H9 (cell line): ENCODE measurements around the gene NDUFB11. TPM values are rescaled to one million over a fixed set of nuclear protein-coding genes. Genes with fewer than 3 reads are reported as not detected.

Experiments
- DNase-seq: peaks from one replicate; pipeline ENCODE4 v3.0.0-alpha.2; 2017
- H2AFZ ChIP-seq: one replicate; pipeline ENCODE4 v1.6.1; 2013; ENCODE audit warnings: mild to moderate bottlenecking, low read length, control low read depth, moderate library complexity
- H2AK5ac ChIP-seq: 2 replicates; pipeline ENCODE4 v1.6.1; 2013; ENCODE audit warnings: low read length, control low read depth, mixed read lengths; ENCODE audit not compliant: insufficient read length
- H2BK120ac ChIP-seq: one replicate; pipeline ENCODE4 v1.6.1; 2013; ENCODE audit warnings: low read depth, mild to moderate bottlenecking, low read length, control low read depth, inconsistent platforms; ENCODE audit not compliant: poor library complexity, severe bottlenecking
- H2BK12ac ChIP-seq: 2 replicates; pipeline ENCODE4 v1.6.1; 2013; ENCODE audit warnings: low read length, control low read depth, mixed read lengths, low read depth; ENCODE audit not compliant: insufficient read length
- H2BK15ac ChIP-seq: 2 replicates; pipeline ENCODE4 v1.6.1; 2013; ENCODE audit warnings: low read depth, low read length, control low read depth
- H2BK20ac ChIP-seq: one replicate; pipeline ENCODE4 v1.6.1; 2013; ENCODE audit warnings: low read depth, mild to moderate bottlenecking, low read length, control low read depth, inconsistent platforms; ENCODE audit not compliant: poor library complexity, severe bottlenecking
- H2BK5ac ChIP-seq: 2 replicates; pipeline ENCODE4 v1.6.1; 2013; ENCODE audit warnings: low read length, control low read depth, mixed read lengths; ENCODE audit not compliant: insufficient read length
- H3K14ac ChIP-seq: 2 replicates; pipeline ENCODE4 v1.6.1; 2013; ENCODE audit warnings: low read length, control low read depth; ENCODE audit not compliant: insufficient read depth
- H3K18ac ChIP-seq: 2 replicates; pipeline ENCODE4 v1.6.1; 2013; ENCODE audit warnings: low read depth, mild to moderate bottlenecking, mixed read lengths, low read length, control low read depth; ENCODE audit not compliant: insufficient read length
- H3K23ac ChIP-seq: 2 replicates; pipeline ENCODE4 v1.6.1; 2013; ENCODE audit warnings: low read length, control low read depth, mixed read lengths, low read depth; ENCODE audit not compliant: insufficient read length
- H3K23me2 ChIP-seq: 2 replicates; pipeline ENCODE4 v1.6.1; 2013; ENCODE audit warnings: low read depth, mild to moderate bottlenecking, mixed read lengths, low read length, control low read depth; ENCODE audit not compliant: insufficient read length, poor library complexity, severe bottlenecking
- H3K27ac ChIP-seq: 2 replicates; pipeline ENCODE4 v1.5.1; 2013; ENCODE audit warnings: low read length, control low read depth, mixed read lengths, low read depth; ENCODE audit not compliant: insufficient read length
- H3K27me3 ChIP-seq: 2 replicates; pipeline ENCODE4 v1.6.1; 2013; ENCODE audit warnings: low read length, control low read depth, inconsistent platforms; ENCODE audit not compliant: insufficient read depth
- H3K4ac ChIP-seq: 2 replicates; pipeline ENCODE4 v1.6.1; 2013; ENCODE audit warnings: low read depth, mild to moderate bottlenecking, control low read depth, inconsistent platforms, low read length, moderate library complexity
- H3K4me1 ChIP-seq: 2 replicates; pipeline ENCODE4 v1.6.1; 2013; ENCODE audit warnings: low read length, control low read depth, inconsistent platforms; ENCODE audit not compliant: insufficient read depth
- H3K4me2 ChIP-seq: 2 replicates; pipeline ENCODE4 v1.6.1; 2013; ENCODE audit warnings: low read length, control low read depth, mixed read lengths; ENCODE audit not compliant: insufficient read length, insufficient read depth
- H3K56ac ChIP-seq: 2 replicates; pipeline ENCODE4 v1.6.1; 2013; ENCODE audit warnings: low read depth, mild to moderate bottlenecking, mixed read lengths, low read length, control low read depth; ENCODE audit not compliant: insufficient read length
- H3K79me1 ChIP-seq: 2 replicates; pipeline ENCODE4 v1.6.1; 2013; ENCODE audit warnings: low read depth, mild to moderate bottlenecking, moderate library complexity, low read length, control low read depth, inconsistent platforms; ENCODE audit not compliant: insufficient read depth, poor library complexity, severe bottlenecking
- H3K79me2 ChIP-seq: 2 replicates; pipeline ENCODE4 v1.6.1; 2013; ENCODE audit warnings: low read length, control low read depth, inconsistent platforms; ENCODE audit not compliant: insufficient read depth
- H3K9ac ChIP-seq: 2 replicates; pipeline ENCODE4 v1.6.1; 2013; ENCODE audit warnings: low read length, control low read depth, mixed read lengths; ENCODE audit not compliant: insufficient read length; ENCODE audit errors: extremely low read depth
- H3K9me3 ChIP-seq: one replicate; pipeline ENCODE4 v1.6.1; 2013; ENCODE audit warnings: low read depth, low read length, inconsistent platforms; ENCODE audit not compliant: control insufficient read depth
- H3T11ph ChIP-seq: one replicate; pipeline ENCODE4 v1.6.1; 2013; ENCODE audit warnings: mild to moderate bottlenecking, low read length, control low read depth, inconsistent platforms
- H4K20me1 ChIP-seq: one replicate; pipeline ENCODE4 v1.6.1; 2013; ENCODE audit not compliant: control insufficient read depth, insufficient read length, insufficient read depth
- H4K5ac ChIP-seq: 2 replicates; pipeline ENCODE4 v1.6.1; 2013; ENCODE audit warnings: low read depth, mild to moderate bottlenecking, mixed read lengths, low read length, control low read depth; ENCODE audit not compliant: insufficient read length
- H4K8ac ChIP-seq: replicated peaks from 2 replicates; pipeline ENCODE4 v1.6.1; 2013; ENCODE audit warnings: low read length, control low read depth, mixed read lengths, low read depth; ENCODE audit not compliant: insufficient read length
- H4K91ac ChIP-seq: 2 replicates; pipeline ENCODE4 v1.6.1; 2013; ENCODE audit warnings: low read depth, mild to moderate bottlenecking, moderate library complexity, mixed read lengths, low read length, control low read depth; ENCODE audit not compliant: insufficient read length
- H3K27ac Mint-ChIP-seq, 3 experiments: 2 replicates in 2 of 3; 3 replicates in 1 of 3; pipeline ENCODE4 v1.8.0; 2020 to 2021; ENCODE audit warnings: mixed read lengths in 3 of 3, mild to moderate bottlenecking in 1 of 3, moderate library complexity in 1 of 3
- H3K27me3 Mint-ChIP-seq: 2 replicates; pipeline ENCODE4 v1.8.0; 2021; ENCODE audit warnings: low read depth, mild to moderate bottlenecking, moderate library complexity, mixed read lengths
- H3K36me3 Mint-ChIP-seq, 3 experiments: 2 replicates in 2 of 3; 3 replicates in 1 of 3; pipeline ENCODE4 v1.8.0; 2020 to 2021; ENCODE audit warnings: low read depth in 3 of 3, mixed read lengths in 3 of 3; ENCODE audit not compliant: insufficient read depth in 1 of 3
- H3K4me1 Mint-ChIP-seq, 2 experiments: 2 replicates each; pipeline ENCODE4 v1.8.0; 2020; ENCODE audit warnings: mixed read lengths in 2 of 2
- H3K4me3 Mint-ChIP-seq, 2 experiments: 2 replicates in 1 of 2; 3 replicates in 1 of 2; pipeline ENCODE4 v1.8.0; 2020 to 2021; ENCODE audit warnings: mild to moderate bottlenecking in 2 of 2, mixed read lengths in 2 of 2, moderate library complexity in 1 of 2
- H3K9me3 Mint-ChIP-seq, 2 experiments: 2 replicates in 1 of 2; 3 replicates in 1 of 2; pipeline ENCODE4 v1.8.0; 2020; ENCODE audit warnings: mild to moderate bottlenecking in 2 of 2, mixed read lengths in 2 of 2, moderate library complexity in 1 of 2
- WGBS: extraction: QIAGEN DNeasy Blood & Tissue Kit; methylation state at CpG from one replicate; pipeline ENCODE4 v1.1.7; 2013; ENCODE audit warnings: missing lambda C conversion rate, low lambda C conversion rate, mixed read lengths; ENCODE audit not compliant: insufficient read length; ENCODE audit errors: extremely low coverage; 5-methylcytosine and 5-hydroxymethylcytosine counted together
- total RNA-seq: library from RNA; stranded (reverse); gene quantifications from 2 replicates; pipeline ENCODE4 v1.2.1, GENCODE V29; 2021
- TF ChIP-seq, protein P1 (sequence below): fragments of 200-600 bp; sonication (generic); conservative IDR thresholded peaks from 3 replicates; pipeline ENCODE4 v1.8.0; 2021; ENCODE audit warnings: antibody characterized with exemption, mild to moderate bottlenecking

The NDUFB11 gene
- total RNA-seq, 1 experiment from 2014 or later, result 100 TPM

DNA sequence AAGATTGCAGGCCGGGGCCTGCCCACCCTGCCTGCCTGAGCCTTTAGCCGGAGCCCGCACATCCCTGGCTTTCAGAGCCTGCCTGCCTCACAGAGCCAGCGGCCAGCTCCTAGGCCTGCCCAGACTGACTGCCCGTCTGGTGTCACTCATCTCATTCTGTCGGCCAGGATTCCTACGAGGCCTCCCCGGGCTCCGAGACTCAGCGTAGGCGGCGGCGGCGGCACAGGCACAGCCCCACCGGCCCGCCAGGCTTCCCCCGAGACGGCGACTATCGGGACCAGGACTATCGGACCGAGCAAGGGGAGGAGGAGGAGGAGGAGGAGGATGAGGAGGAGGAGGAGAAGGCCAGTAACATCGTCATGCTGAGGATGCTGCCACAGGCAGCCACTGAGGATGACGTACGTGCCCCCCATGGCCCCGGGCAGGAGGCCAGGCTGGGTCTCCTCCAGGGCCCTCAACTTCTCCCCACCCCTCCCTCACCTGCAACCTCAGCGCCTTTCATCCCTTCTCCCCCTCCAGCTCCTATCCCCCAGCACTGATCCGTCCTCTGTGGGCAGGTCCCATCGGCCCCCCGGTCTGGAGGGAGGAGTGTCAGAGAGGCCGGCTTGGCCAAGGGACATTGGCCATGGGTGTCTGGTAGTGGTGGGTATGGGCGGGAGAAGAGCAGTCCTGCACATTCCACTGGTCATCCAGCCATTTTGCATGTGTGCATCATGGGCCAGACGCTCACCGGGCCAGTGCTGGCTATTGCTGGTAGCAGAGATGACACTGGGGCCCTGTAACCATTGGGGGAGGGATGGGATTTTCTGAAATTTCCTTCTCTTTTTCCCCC is 26.6 kb upstream of the NDUFB11 start:
- H3K4me3 Mint-ChIP-seq, result no peak overlapping the region
- H3K9me3 Mint-ChIP-seq, result peaks cover 65 to 84% of the 10 kb centered on the region in 2 experiments
- no peaks in the 10 kb centered on the region for H3K4me1 ChIP-seq
- no peak overlapping the region for H2AK5ac ChIP-seq
- no peak for DNase-seq
- H3K4ac ChIP-seq, result no peak overlapping the region
- H4K8ac ChIP-seq, result no peak overlapping the region
- H3K27me3 ChIP-seq, result no peaks in the 10 kb centered on the region; the same call in 1 of the 2 replicates
- no peak overlapping the region for H4K5ac ChIP-seq
- H2BK15ac ChIP-seq, result no peak overlapping the region
- H2AFZ ChIP-seq, result no peak overlapping the region
- no peak overlapping the region for H3K18ac ChIP-seq
- H3K27ac Mint-ChIP-seq, result no peak overlapping the region
- no peak overlapping the region for H2BK12ac ChIP-seq
- H2BK5ac ChIP-seq, result no peak overlapping the region
- H3K27me3 Mint-ChIP-seq, result no peaks in the 10 kb centered on the region; the same call in 1 of the 2 replicates
- H3T11ph ChIP-seq, result no peak overlapping the region
- H3K79me1 ChIP-seq, result no peaks in the 10 kb centered on the region
- H3K56ac ChIP-seq, result no peak overlapping the region
- no peak overlapping the region for H3K14ac ChIP-seq
- no peak overlapping the region for H3K9ac ChIP-seq
- no peaks in the 10 kb centered on the region for H4K20me1 ChIP-seq
- no peak overlapping the region for H4K91ac ChIP-seq
- H2BK120ac ChIP-seq, result no peak overlapping the region
- H3K23ac ChIP-seq, result no peak overlapping the region
- no peak overlapping the region for H3K4me2 ChIP-seq
- no peaks in the 10 kb centered on the region for H3K9me3 ChIP-seq
- WGBS, result no CpG with 5 or more reads among the region's 34 CpGs
- H2BK20ac ChIP-seq, result no peak overlapping the region
- H3K79me2 ChIP-seq, result no peaks in the 10 kb centered on the region
- TF ChIP-seq, protein P1, sequence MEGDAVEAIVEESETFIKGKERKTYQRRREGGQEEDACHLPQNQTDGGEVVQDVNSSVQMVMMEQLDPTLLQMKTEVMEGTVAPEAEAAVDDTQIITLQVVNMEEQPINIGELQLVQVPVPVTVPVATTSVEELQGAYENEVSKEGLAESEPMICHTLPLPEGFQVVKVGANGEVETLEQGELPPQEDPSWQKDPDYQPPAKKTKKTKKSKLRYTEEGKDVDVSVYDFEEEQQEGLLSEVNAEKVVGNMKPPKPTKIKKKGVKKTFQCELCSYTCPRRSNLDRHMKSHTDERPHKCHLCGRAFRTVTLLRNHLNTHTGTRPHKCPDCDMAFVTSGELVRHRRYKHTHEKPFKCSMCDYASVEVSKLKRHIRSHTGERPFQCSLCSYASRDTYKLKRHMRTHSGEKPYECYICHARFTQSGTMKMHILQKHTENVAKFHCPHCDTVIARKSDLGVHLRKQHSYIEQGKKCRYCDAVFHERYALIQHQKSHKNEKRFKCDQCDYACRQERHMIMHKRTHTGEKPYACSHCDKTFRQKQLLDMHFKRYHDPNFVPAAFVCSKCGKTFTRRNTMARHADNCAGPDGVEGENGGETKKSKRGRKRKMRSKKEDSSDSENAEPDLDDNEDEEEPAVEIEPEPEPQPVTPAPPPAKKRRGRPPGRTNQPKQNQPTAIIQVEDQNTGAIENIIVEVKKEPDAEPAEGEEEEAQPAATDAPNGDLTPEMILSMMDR, result no peak
- H3K4me1 Mint-ChIP-seq, result no peaks in the 10 kb centered on the region
- H3K27ac ChIP-seq, result no peak overlapping the region
- peaks cover 34 to 63% (median 58%) of the 10 kb centered on the region in 3 experiments for H3K36me3 Mint-ChIP-seq
- no peaks in the 10 kb centered on the region for H3K23me2 ChIP-seq
